HG03457 (cell line): ENCODE results near the gene KANK3.
"Not testable (repeated sequence)": the region's sequence is repeated elsewhere in the genome, so short reads cannot be mapped to it uniquely, and the experiment has no call there.

Experiments
- ATAC-seq: cut with Tn5 transposase; IDR thresholded peaks from one replicate; pipeline ENCODE4 v1.9.1; 2021; ENCODE audit warnings: moderate number of reproducible peaks; ENCODE audit not compliant: unreplicated experiment

The KANK3 gene

DNA sequence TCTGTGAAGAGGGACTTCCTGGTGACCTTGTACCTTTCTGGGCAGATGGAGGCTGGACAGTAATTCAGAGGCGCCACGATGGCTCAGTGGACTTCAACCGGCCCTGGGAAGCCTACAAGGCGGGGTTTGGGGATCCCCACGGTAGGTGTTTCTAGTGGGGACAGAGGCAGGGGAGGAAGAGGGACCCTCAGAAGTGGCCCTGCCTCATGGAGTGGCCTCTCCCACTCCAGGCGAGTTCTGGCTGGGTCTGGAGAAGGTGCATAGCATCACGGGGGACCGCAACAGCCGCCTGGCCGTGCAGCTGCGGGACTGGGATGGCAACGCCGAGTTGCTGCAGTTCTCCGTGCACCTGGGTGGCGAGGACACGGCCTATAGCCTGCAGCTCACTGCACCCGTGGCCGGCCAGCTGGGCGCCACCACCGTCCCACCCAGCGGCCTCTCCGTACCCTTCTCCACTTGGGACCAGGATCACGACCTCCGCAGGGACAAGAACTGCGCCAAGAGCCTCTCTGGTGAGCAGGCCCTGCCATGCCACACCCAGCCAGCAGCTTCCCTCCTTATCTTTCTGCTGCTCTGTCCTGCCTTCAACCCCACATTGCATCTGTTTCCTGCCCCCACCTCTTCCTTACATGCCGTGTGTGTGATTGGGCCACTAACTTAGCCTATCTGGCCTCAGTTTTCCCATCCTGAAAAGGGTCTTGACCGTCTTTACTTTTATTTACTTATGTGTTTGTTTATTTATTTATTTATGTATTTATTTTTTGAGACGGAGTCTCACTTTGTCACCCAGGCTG is 28.1 kb upstream of the KANK3 start:
- no peak for ATAC-seq

DNA sequence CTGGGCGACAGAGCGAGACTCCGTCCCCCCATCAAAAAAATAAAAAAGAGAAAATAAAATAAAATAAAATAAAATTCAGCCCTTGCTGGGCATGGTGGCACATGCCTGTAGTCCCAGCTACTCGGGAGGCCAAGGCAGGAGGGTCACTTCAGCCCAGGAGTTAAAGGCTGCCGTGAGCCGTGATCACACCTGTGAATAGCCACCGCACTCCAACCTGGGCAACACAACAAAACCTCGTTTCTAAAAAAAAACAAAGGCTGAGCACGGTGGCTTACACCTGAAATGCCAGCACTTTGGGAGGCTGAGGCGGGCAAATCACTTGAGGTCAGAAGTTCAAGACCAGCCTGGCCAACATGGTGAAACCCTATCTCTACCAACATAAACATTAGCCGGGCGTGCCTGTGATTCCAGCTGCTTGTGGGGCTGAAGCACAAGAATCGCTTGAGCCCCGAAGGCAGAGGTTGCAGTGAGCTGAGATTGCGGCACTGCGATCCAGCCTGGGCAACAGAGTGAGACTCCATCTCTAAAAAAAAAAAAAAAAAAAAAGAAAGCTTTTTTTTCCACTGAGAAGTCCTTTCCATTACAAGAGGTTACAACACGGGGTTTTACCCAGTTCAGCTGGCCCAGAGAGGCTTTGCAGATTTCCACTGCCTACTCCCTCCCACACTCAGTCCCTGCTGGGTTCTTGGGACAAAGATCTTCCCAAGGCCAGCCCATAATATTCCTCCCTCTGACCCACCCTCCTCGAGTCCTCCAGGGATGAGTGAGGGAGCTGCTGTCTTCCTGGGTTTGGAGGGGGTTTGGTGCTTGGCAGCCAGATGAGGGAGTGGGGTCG is 27.3 kb upstream of the KANK3 start:
- ATAC-seq, result no peak

DNA sequence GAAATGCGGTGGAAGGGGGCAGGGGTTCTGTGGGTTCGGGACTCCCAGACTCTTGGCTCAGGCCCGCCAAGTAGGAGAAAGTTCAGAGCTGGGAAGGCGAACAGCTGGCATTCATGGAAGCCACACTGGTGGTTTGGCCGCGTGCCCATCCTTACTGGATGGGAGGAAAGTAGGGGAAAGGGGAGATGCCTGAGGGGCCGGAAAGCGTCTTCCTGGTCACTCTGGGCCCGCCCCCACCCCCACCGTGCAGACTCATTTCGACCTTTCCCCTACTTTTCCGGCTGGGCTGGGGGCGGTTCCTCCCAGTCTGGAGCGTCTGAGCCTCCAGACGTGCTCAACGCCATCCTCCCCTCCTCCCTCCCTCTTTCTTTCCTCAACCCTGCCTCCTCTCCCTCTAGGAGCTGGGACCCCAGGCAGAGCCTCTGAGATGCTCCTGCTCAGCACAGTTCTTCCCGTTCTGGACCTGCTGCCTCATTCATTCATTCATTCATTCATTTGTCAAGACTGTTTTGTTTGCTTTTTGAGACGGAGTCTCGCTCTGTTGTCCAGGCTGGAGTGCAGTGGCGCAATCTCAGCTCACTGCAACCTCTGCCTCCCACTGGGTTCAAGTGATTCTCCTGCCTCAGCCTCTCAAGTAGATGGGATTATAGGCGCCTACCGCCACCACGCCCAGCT is 24.4 kb upstream of the KANK3 start:
- no peak for ATAC-seq

DNA sequence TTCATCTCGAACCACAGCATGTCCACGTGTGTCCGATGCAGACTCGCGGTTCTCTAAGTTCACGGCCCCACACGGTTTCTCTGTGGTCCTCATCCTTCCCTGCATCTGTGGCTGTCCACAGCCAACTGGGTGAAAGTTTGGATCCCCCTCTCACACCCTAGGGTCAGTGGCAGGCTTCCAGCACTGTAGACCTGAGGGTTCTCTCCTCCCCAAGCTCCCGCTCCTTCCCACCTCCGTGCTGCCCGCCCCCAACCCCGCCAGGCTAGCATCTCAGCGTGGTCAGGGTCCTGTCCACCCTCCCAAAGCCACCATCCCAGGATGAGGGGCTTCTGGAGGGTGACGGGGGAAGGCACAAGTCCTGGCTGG is 23.9 kb upstream of the KANK3 start:
- ATAC-seq, result no peak

DNA sequence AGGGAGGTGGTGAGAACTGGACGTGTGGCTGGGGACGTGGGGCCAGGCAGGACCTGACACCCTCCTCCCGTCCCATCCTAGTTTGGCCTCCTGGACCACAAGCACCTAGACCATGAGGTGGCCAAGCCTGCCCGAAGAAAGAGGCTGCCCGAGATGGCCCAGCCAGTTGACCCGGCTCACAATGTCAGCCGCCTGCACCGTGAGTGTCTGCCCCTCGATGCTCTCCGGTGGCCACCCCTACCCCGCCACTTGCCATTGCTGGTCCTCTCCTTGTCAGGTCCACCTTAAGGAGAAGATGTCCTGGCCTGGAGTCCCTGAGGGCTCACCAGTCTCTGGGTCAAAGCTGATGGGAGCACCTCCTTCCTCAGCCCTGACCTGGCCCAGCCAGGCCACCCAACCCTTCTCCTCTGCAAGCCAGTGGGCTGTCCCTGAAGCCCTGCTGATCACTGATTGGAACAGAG is 23.1 kb upstream of the KANK3 start:
- no peak for ATAC-seq

DNA sequence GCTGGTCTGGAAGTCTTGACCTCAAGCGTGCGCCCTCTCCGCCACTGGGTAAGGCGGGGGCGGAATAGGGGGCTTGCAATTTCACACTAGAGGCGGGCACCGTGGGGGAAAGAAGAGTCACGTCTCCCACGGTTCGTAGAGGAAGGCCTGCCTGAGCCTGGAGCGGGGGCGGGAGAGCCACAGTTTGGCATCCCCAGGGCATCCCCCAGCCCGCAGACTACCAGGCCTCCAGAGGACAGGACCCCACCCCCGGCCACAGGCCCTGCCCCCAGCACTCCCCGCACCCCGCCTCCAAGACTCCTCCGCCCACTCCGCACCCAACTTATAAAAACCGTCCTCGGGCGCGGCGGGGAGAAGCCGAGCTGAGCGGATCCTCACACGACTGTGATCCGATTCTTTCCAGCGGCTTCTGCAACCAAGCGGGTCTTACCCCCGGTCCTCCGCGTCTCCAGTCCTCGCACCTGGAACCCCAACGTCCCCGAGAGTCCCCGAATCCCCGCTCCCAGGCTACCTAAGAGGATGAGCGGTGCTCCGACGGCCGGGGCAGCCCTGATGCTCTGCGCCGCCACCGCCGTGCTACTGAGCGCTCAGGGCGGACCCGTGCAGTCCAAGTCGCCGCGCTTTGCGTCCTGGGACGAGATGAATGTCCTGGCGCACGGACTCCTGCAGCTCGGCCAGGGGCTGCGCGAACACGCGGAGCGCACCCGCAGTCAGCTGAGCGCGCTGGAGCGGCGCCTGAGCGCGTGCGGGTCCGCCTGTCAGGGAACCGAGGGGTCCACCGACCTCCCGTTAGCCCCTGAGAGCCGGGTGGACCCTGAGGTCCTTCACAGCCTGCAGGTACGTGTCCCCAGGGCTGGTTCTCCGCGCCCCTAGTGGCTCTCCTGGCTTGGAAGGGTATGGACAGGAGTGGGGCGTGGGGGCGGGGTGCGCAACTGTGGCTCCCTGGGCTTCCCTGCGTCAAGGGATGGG is 21.0 kb upstream of the KANK3 start, which contains the start of gene ANGPTL4:
Gene ANGPTL4, plus strand, starts transcription at position 353 of the 969 bp plus-strand sequence. Its CDS starts 167 bp downstream, at position 520.
- ATAC-seq, result no peak

DNA sequence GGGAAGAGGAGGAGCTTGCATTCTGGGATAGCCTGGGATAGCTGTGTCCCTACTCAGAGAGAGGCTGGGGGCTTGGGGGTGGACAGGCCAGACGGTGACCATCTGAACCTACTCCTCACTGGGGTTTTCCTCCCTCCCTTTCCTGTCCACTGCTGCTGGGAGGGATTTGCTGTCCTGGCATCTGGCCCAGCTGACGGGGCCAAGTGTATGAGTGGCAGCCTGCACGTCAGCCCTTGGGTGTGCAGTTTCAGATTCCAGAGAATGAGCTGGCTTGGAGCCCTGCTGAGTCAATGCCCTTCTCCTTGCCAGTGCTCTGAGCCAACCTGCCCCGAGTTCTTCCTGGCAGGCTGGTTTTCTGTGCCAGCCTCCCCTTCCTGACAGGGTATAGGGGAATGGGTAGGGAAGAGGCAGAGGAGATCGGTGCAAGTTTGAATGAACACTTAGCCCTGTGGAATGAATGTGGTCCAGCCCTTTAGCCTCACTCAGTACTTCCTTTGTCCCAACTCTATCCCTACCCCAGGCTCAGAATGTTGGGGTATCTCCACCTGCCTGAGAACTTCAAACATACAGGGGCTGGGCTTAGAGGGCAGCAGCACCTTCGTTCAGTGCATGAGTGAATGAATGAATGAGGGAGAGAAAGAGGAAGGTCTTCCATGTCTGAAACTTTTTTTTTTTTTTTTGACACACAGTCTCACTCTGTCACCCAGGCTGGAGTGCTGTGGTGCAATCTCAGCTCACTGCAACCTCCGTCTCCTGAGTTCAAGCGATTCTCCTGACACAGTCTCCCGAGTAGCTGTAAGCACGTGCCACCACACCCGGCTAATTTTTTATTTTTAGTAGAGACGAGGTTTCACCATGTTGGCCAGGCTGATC is 19.1 kb upstream of the KANK3 start:
- no peak for ATAC-seq

DNA sequence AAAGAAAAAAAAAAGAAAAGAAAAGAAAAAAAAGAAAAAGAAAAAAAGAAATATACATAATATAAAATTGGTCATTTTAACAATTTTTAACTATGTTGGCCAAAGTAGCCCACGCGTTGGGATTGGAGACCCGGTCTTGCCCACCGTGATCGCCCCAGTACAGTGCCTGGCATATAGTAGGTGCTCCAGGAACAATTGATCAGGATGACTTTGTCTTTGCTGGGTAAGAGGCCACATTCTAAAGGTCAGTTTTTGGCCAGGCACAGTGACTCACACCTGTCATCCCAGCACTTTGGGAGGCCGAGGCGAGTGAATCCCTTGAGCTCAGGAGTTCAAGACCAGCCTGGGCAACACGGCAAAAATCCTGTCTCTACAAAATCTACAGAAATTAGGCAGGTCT is 17.1 kb upstream of the KANK3 start:
- no peak for ATAC-seq

DNA sequence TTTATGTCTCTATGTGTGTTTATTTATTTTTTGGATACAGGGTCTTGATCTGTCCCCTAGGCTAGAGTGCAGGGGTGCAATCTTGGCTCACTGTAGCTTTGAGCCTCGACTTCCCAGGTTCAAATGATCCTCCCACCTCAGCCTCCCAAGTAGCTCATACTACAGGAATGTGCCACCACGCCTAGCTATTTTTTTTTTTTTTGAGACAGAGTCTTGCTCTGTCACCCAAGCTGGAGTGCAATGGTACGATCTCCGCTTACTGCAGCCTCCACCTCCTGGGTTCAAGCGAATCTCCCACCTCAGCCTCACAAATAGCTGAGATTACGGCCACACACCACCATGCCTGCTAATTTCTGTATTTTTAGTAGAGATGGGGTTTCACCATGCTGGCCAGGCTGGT is 15.9 kb upstream of the KANK3 start:
- no peak for ATAC-seq

DNA sequence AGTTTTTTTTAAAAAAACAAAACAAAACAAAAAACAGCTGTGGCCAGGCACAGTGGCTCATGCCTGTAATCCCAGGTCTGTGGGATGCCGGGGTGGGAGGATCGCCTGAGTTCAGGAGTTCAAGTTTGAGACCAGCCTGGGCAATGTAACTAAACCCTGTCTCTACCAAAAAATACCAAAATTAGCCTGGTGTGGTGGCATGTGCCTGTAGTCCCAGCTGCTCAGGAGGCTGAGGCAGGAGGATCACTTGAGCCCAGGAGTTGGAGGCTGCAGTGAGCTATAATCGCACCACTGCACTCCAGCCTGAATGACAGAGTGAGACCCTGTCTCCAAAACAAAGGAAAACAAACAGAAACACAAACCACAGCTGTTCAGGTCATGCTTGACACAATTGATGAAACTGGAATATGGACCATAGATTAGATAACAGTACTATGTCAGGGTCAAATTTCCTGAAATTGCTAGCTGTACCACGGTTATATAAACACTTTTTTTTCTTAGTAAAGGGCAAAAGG is 14.0 kb upstream of the KANK3 start:
- ATAC-seq, result no peak

DNA sequence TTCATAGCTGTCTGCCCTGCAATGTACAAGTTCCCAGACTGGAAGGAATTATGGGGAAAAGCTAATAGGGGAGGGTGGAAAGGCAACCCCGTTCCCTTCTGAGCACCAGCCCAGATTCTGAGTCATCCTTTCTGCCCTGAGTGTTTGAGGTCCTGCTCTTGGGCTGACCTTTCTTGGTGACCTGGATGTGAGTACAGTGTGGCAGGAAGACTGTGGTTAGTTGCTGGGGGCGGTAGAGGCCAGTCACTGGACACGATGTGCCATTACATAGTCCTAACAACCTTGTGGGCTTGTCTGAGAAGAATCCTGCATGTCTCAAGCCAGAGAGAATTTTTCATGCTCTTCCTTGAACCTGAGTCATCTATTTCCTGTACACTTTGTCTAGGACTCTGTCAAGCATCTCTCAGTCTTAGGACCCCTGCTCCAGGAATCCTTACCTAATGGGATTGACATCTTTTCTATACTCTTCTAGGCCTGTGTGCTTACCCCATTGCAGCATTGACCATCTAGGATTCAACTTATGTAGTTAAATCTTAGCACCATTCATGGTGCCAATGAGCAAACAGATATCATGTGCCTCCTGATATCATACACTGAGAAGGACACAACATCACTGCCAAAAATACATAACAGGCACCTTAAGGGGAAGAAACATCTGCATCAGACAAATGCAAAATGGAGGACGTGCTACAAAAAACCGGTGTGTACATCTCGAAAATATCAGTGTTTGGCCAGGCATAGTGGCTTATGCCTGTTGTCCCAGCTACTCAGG is 12.8 kb upstream of the KANK3 start:
- ATAC-seq, result no peak

DNA sequence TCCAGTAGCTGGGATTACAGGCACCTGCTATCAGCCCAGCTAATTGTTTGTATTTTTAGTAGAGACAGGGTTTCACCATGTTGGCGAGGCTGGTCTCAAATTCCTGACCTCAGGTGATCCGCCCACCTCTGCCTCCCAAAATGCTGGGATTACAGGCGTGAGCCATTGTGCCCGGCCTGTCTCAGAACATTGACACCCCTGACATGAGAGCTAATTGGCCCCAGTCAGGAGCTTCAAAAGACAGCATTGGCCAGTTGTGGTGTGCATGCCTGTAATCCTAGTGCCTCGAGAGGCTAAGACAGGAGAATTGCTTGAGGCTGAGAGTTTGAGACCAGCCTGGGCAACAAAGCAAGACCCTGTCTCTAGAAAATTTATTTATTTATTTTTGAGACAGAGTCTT is 9.8 kb upstream of the KANK3 start:
- not testable (repeated sequence) for ATAC-seq

DNA sequence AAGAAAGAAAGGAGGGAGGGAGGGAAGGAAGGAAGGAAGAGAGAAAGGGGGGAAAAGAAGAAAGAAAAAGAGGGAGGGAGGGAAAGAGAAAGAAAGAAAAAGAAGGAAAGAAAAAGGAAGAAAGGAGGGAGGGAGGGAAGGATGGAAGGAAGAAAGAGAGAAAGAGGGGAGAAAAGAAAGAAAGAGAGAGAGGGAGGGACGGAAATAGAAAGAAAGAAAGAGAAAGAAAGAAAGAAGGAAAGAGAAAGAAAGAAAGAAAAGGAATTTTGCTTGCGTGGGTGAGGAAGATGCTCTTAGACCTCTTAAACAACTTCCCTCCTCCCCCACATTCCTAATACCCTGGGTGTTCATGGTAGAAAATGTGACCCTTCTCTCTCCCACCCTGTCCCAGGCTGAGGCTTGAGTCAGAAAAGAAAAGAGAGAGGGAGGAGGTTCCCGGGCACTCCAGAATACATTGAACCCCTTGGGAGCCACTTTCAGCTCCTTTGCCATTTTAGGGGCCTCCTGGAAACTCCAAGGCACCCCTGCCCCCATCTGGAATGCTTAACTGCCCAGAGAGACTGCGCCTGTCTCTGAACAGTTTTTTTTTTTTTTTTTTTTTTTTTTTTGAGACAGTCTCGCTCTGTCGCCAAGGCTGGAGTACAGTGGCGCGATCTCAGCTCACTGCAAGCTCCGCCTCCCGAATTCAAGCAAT is 9.2 kb upstream of the KANK3 start:
- ATAC-seq, result no peak

DNA sequence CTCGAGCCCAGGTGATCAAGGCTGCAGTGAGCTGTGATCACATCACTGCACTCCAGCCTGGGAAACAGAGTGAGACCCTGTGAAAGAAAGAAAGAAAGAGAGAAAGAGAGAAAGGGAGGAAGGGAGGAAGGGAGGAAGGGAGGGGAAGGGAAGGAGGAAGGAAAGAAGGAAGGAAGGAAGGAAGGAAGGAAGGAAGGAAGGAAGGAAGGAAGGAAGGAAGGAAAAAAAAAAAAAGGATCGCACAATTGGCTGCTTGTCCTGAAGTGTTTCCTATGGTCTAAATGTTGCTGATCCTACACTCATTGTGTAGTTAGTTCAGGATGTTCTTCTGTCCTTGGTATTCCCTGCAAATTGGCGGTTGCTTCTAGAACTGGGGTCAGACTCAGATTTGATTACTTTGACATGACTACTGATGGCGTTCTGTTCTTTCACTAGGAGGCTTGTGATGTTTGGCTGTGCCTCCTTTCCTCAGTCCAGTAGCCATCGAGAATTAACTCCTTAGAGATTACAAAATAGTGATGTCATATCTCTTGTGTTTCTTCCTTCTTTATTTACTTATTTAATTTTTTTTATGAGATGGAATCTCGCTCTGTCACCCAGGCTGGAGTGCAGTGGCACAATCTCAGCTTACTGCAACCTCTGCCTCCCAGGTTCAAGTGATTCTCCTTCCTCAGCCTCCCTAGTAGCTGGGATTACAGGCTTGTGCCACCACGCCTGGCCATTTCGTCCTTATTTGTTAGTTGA is 6.7 kb upstream of the KANK3 start:
- ATAC-seq, result not testable (repeated sequence)

DNA sequence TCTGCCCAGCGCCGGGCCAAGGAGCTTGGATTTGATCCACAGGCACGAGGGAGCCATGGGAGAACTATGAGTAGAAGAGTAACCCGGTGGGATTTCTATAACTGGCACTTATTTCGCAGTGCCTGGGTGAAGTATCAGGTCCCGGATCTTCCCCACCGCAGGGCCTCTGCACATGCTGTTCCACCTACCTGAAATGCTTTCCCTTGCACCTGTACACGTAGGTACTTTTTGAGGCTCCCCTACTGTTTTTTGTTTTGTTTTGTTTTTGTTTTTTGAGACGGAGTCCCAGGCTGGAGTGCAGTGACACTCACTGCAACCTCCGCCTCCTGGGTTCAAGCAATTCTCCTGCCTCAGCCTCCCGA is 402 bp upstream of the KANK3 start:
- ATAC-seq, result no peak

DNA sequence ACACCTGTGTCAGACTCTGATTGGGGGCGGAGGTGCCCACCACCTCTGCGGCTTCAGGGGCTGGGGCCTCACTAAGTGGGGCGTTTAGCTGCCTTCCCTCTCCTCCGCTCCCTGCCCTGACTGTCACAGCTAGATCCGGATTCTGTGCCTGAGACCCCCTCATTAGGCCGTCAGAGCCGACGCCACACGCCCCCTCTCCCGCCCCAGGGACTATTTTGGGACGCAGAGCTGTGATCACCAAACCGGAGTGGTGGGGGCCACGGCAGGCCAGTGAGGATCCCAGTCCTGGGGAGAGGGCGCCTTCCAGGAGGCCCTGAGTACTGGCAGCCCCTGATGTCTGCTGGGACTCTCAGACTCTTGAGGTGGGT is 762 bp downstream of the KANK3 start:
- no peak for ATAC-seq

DNA sequence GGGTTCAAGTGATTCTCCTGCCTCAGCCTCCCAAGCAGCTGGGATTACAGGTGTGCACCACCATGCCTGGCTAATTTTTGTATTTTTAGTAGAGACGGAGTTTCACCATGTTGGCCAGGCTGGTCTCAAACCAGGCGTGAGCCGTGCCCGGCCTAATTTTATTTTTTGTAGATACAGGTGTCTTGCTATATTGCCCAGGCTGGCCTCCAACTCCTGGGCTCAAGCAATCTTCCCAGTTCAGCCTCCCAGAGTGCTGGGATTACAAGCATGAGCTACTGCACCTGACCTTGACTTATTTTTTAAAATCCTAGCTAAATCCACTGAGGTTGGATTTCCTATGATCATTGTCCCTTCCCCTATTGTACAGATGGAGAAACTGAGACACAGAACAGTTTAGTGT is 1.6 kb downstream of the KANK3 start:
- ATAC-seq, result not testable (repeated sequence)
